Endothelial cell of umbilical vein (primary cell): Measurements from ENCODE around the gene SLC6A1. TPM values are rescaled to one million over a fixed set of nuclear protein-coding genes. Genes with fewer than 3 reads are reported as not detected.

Experiments used
- BruUV-seq: library from RNA; stranded (reverse); fragments of 400-500 nt; replicated peaks from 2 replicates; lab custom pipeline; 2021; lab: Mats Ljungman, UMichigan
- CTCF ChIA-PET: fragments of 300-600, 350-600 bp; sonication (Branson Sonifier 250); formaldehyde crosslinking; loops from one replicate; lab custom pipeline; 2021; ENCODE audit warnings: antibody characterized with exemption, inconsistent platforms; lab: Charles Lee
- POLR2A ChIA-PET: fragments of 300-600, 350-600 bp; sonication (Branson Sonifier 250); formaldehyde crosslinking; loops from one replicate; lab custom pipeline; 2021; ENCODE audit warnings: antibody characterized with exemption, inconsistent platforms; lab: Charles Lee
- DNase-seq: peaks from one replicate; pipeline ENCODE4 v3.0.0-alpha.2; 2011; ENCODE audit warnings: low read depth, low spot score
- FAIRE-seq: peaks from 2 replicates; lab custom pipeline; 2011; peaks lifted over from hg19 to GRCh38; lab: Jason Lieb, UNC
- H2AFZ ChIP-seq: 2 replicates; pipeline ENCODE4 v1.6.0; 2012; ENCODE audit warnings: low read depth, low read length, control low read depth, inconsistent platforms
- H3K27ac ChIP-seq: 2 replicates; pipeline ENCODE4 v1.5.1; 2011; ENCODE audit warnings: low read depth, mild to moderate bottlenecking, control low read depth, low read length, moderate library complexity; ENCODE audit not compliant: insufficient read depth
- H3K27me3 ChIP-seq, 2 experiments: 2 replicates each; pipeline versions ENCODE4 v1.6.0 to v1.6.1; 2011; ENCODE audit warnings: low read length in 2 of 2, mixed read lengths in 1 of 2; ENCODE audit not compliant: control insufficient read depth in 2 of 2, insufficient read depth in 2 of 2
- H3K36me3 ChIP-seq, 2 experiments: 2 replicates in 1 of 2; 3 replicates in 1 of 2; pipeline ENCODE4 v1.5.1; 2011; ENCODE audit warnings: low read length in 2 of 2, mild to moderate bottlenecking in 1 of 2, moderate library complexity in 1 of 2; ENCODE audit not compliant: control insufficient read depth in 2 of 2, insufficient read depth in 2 of 2; ENCODE audit errors: extremely low read depth in 1 of 2
- H3K4me1 ChIP-seq: 3 replicates; pipeline ENCODE4 v1.5.1; 2011; ENCODE audit warnings: mild to moderate bottlenecking, low read length; ENCODE audit not compliant: control insufficient read depth, insufficient read depth; ENCODE audit errors: extremely low read depth
- H3K4me2 ChIP-seq: 2 replicates; pipeline ENCODE4 v1.6.1; 2011; ENCODE audit warnings: low read length, control low read depth, mixed read lengths; ENCODE audit not compliant: insufficient read depth
- H3K4me3 ChIP-seq, 3 experiments: fragments of 200-600 bp in 1 of 3; sonication (generic), shearing (Covaris generic) in 1 of 3; replicated peaks in 1 of 3; 2 replicates each; pipeline ENCODE4 v1.5.1; 2011 to 2016; ENCODE audit warnings: control low read depth in 3 of 3, low read length in 3 of 3, mild to moderate bottlenecking in 2 of 3, inconsistent platforms in 1 of 3, low read depth in 1 of 3, moderate library complexity in 1 of 3; ENCODE audit not compliant: insufficient read depth in 1 of 3
- H3K79me2 ChIP-seq: 2 replicates; pipeline ENCODE4 v1.6.0; 2012; ENCODE audit warnings: low read length, inconsistent platforms; ENCODE audit not compliant: control insufficient read depth, insufficient read depth
- H3K9ac ChIP-seq: replicated peaks from 2 replicates; pipeline ENCODE3; 2011; ENCODE audit warnings: low read length, control low read depth; ENCODE audit not compliant: insufficient read depth; ENCODE audit errors: extremely low read depth
- H3K9me1 ChIP-seq: replicated peaks from 3 replicates; pipeline ENCODE4 v1.6.0; 2011; ENCODE audit warnings: mild to moderate bottlenecking, low read length; ENCODE audit not compliant: control insufficient read depth, insufficient read depth; ENCODE audit errors: extremely low read depth
- H3K9me3 ChIP-seq: replicated peaks from 2 replicates; pipeline ENCODE4 v1.5.1; 2012; ENCODE audit warnings: low read length, inconsistent platforms; ENCODE audit not compliant: control insufficient read depth, insufficient read depth
- H4K20me1 ChIP-seq: replicated peaks from 2 replicates; pipeline ENCODE3; 2011; ENCODE audit warnings: mild to moderate bottlenecking, low read length; ENCODE audit not compliant: control insufficient read depth, insufficient read depth; ENCODE audit errors: extremely low read depth
- EZH2 ChIP-seq: IDR thresholded peaks from 2 replicates; pipeline ENCODE4 v1.6.1; 2012; ENCODE audit warnings: borderline replicate concordance, low read depth, mild to moderate bottlenecking, moderate library complexity, low read length, inconsistent platforms; ENCODE audit not compliant: severe bottlenecking
- FOS ChIP-seq: IDR thresholded peaks from 2 replicates; pipeline ENCODE4 v1.6.1; 2011; ENCODE audit warnings: mild to moderate bottlenecking, low read length, moderate library complexity, borderline replicate concordance; ENCODE audit not compliant: insufficient read depth
- GATA2 ChIP-seq: IDR thresholded peaks from 2 replicates; pipeline ENCODE4 v1.7.0; 2011; ENCODE audit warnings: low read depth, mild to moderate bottlenecking, moderate library complexity, mixed read lengths, low read length; ENCODE audit not compliant: insufficient read length, insufficient read depth
- JUN ChIP-seq: IDR thresholded peaks from 2 replicates; pipeline ENCODE4 v1.6.1; 2011; ENCODE audit warnings: borderline replicate concordance, low read depth; ENCODE audit not compliant: insufficient read length, insufficient read depth
- MAX ChIP-seq: IDR thresholded peaks from 2 replicates; pipeline ENCODE4 v1.6.1; 2011; ENCODE audit not compliant: insufficient read depth, insufficient read length
- MYC ChIP-seq: IDR thresholded peaks from one replicate; pipeline ENCODE4 v1.6.1; 2011; ENCODE audit warnings: mild to moderate bottlenecking, low read depth, low read length
- POLR2A ChIP-seq: IDR thresholded peaks from 2 replicates; pipeline ENCODE4 v1.6.1; 2012; ENCODE audit warnings: low read depth, mild to moderate bottlenecking, control low read depth, low read length
- POLR2AphosphoS5 ChIP-seq: IDR thresholded peaks from 2 replicates; pipeline ENCODE4 v1.6.1; 2012; ENCODE audit warnings: low read depth, mild to moderate bottlenecking, control low read depth, low read length, moderate library complexity; ENCODE audit not compliant: insufficient read depth
- dilution Hi-C: fragments of 300-500 bp; cut with MboI; formaldehyde crosslinking; loops from one replicate; pipeline ENCODE4 v1.15.0; 2019; ENCODE audit warnings: low sequenced_read_pairs; ENCODE audit not compliant: extremely low pct_ligation_motif_present
- intact Hi-C: fragments of 100-400 bp; cut with micrococcal nuclease; formaldehyde crosslinking; loops from one replicate; pipeline ENCODE4 v1.10.0; 2022
- polyA plus RNA-seq, 4 experiments: library from polyadenylated mRNA; depleted of rRNA in 3 of 4; stranded (reverse) in 3 of 4; unstranded in 1 of 4; fragments of >200 nt; gene quantifications; 2 replicates each; pipeline versions ENCODE4 v1.2.1 to v1.2.3, GENCODE V29; 2011 to 2012; ENCODE audit warnings: missing spikeins in 1 of 4
- total RNA-seq: library from RNA; stranded (reverse); gene quantifications from 2 replicates; pipeline ENCODE4 v1.2.3, GENCODE V29; 2021
- TF ChIP-seq, protein P1 (sequence below), 2 donors: IDR thresholded peaks; 1 replicate in 1 of 2; 2 replicates in 1 of 2; pipeline ENCODE4 v1.5.1; 2011; ENCODE audit warnings: low read length in 2 of 2, mild to moderate bottlenecking in 2 of 2, moderate library complexity in 2 of 2, control low read depth in 1 of 2, inconsistent platforms in 1 of 2, low read depth in 1 of 2; ENCODE audit not compliant: insufficient read depth in 1 of 2; ENCODE audit errors: extremely low read depth in 1 of 2

The SLC6A1 gene
- total and polyA plus RNA-seq, 2 donors (not counting 3 experiments of a cell fraction or from before 2014, with no cell fraction given), result not detected

- intact Hi-C loops (no loop called here), dilution Hi-C loops (no loop called here)
- DNase-seq, result no peak
- Histone ChIP-seq H3K27ac (no peak overlapping the region), H3K4me1 (peaks cover 11% of the 10 kb centered on the region), H2AFZ (no peak overlapping the region), H3K9me3 (no peaks in the 10 kb centered on the region), H3K9ac (no peak overlapping the region), H3K36me3 (no peaks in the 10 kb centered on the region), H3K4me2 (no peak overlapping the region), H3K27me3 (peaks cover 8 to 9% of the 10 kb centered on the region in 2 experiments), H3K4me3 (no peak overlapping the region), H3K79me2 (no peaks in the 10 kb centered on the region), H4K20me1 (no peaks in the 10 kb centered on the region), H3K9me1 (no peaks in the 10 kb centered on the region)
- POLR2A ChIA-PET, result no interaction called here
- no TSS peak for BruUV-seq
- no peak for FAIRE-seq
- TF ChIP-seq, protein P1, sequence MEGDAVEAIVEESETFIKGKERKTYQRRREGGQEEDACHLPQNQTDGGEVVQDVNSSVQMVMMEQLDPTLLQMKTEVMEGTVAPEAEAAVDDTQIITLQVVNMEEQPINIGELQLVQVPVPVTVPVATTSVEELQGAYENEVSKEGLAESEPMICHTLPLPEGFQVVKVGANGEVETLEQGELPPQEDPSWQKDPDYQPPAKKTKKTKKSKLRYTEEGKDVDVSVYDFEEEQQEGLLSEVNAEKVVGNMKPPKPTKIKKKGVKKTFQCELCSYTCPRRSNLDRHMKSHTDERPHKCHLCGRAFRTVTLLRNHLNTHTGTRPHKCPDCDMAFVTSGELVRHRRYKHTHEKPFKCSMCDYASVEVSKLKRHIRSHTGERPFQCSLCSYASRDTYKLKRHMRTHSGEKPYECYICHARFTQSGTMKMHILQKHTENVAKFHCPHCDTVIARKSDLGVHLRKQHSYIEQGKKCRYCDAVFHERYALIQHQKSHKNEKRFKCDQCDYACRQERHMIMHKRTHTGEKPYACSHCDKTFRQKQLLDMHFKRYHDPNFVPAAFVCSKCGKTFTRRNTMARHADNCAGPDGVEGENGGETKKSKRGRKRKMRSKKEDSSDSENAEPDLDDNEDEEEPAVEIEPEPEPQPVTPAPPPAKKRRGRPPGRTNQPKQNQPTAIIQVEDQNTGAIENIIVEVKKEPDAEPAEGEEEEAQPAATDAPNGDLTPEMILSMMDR (IDR thresholded peaks at IDR 0.05; ENCODE audit: extremely low read depth in 1 of 2, insufficient read depth in 1 of 2, low read depth in 1 of 2, low read length in 2 of 2), result no peak
- TF ChIP-seq EZH2, result no peak
- no peak for TF ChIP-seq GATA2
- TF ChIP-seq MYC, result no peak
- TF ChIP-seq JUN, result no peak
- TF ChIP-seq POLR2AphosphoS5, result no peak
- no peak for TF ChIP-seq POLR2A
- no peak for TF ChIP-seq MAX
- TF ChIP-seq FOS, result no peak
- CTCF ChIA-PET, result interaction anchor here (1.4 to 1.7 kb wide), 2 partner anchors 15 to 79 kb away, joined by 3 to 4 read pairs; no protein-coding TSS in a partner anchor
Observed at GRCh38 chr3:11022115-11022514, 29.6 kb downstream of the SLC6A1 start.
